Measurements from ENCODE around the gene CCDC3.

CCDC3 gene

GRCh38 chr10:12919574-12919973 is 81.9 kb downstream of the CCDC3 start:
- DNase-seq: no peak

DNA sequence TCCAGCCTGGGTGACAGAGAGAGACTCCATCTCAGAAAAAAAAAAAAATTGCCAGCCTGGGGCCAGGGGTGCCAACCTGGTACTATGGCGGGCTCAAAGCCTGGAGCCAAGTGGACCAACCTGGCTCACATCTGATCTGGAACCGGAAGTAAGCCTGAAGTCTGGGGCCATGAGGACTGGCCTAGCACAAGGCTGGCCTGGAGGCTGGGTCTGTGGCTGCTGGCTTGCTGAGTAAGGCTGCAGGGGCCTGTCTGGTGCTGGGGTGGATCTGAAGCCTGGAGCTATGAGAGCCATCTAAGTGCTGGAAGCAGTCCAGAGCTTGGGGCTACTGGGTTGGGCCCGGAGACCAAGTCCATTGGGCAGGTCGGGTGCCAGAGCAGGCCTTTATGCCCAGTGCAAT is 84.9 kb downstream of the CCDC3 start:
- DNase-seq: no peak

GRCh38 chr10:12915637-12916168 is 85.8 kb downstream of the CCDC3 start:
- no peak for DNase-seq

DNA sequence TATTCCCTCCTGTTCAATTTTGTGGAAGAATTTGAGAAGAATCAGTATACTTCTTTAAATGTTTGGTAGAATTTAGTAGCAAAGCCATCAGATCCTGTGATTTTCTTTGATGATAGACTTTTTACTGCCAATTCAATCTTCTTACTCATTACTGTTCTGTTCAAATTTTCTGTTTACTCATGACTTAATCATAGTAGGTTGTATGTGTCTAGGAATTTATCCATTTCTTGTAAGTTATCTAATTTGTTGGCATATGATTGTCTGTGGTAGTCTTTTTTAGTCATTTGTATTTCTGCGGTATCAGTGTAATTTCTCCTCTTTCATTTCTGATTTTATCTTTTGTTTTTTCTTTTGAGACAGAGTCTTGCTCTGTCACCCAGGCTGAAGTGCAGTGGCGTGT is 87.4 kb downstream of the CCDC3 start:
- no peak for DNase-seq

DNA sequence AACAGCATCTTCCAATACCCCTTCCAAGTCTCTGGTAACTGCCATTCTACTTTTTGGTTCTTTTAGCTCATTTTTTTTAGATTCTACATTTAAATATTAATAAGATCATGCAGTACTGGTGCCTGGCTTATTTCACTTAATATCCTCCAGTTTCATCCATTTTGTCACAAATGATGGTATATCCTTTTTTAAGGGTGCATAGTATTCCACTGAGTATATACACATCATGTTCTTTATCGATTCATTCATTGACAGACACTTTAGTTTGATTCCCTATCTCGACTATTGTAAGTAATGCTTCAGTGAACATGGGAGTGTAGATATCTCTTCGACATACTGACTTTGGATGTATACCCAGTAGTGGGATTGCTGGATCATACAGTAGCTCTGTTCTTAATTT is 89.7 kb downstream of the CCDC3 start:
- DNase-seq: no peak

DNA sequence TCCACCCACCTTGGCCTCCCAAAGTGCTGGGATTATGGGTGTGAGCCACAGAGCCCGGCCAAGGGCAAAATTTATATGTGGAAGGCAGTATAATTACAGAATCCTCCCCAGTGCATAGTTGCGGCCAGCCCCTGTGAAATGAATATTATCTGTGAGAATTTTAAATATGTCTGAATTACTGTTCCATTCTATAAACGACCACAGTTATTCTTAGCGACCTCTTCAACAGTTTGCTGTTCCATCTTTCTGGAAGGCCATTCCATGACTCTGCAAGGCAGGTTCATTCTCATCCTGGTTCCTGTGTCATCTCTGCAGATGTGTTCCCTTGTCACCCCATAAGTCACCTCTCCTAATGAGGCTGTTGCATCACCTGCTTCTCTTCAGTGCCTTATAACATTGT is 90.7 kb downstream of the CCDC3 start:
- DNase-seq: no peak

DNA sequence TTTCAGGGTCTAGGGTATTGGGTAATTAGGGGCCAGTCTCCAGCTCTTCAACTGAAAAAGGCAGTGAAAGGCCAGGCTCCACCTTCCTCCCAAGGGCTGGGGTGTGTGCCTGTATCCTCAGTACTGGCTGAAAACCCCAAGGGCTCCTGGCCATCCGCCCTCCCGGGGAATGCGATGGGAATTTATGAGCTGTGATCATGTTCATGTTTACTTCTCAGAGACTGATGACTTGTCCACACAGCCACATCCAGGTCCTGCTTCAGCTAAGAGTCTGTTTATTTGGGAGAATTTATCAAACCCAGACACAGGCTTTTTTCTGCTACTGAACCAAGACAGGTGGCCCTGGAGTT is 91.7 kb downstream of the CCDC3 start:
- DNase-seq: no peak

DNA sequence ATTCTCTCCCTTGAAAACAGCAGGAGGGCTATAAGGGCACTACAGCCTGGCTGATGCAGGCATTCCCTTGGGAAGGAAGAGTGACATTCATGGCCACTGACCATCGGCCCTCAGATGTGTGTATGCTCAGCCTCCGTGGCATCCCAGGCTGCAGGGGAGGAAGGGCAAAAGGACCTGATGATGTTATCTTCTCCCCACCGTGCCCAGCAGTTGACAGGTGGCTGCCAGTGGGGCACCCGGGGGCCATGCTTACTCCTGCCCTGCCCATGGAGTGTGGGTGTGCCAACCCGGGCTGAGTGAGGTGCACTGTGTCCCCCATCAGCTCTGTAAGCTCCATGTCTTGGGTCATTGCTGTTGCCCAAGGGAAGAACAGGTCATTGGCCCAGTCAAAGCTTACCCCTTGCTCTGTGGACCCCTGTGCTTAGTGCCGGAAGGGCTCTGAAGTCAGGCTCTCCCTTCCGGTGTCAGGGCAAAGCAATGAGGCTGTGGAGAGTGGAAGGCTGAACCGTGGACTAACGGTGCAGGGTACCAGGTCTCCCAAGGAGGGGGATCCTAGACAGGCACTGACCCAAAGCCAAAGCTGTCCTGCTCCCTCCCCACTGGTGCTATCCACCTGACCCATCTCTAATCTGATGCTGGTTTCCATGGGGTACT is 92.2 kb downstream of the CCDC3 start:
- DNase-seq: no peak

DNA sequence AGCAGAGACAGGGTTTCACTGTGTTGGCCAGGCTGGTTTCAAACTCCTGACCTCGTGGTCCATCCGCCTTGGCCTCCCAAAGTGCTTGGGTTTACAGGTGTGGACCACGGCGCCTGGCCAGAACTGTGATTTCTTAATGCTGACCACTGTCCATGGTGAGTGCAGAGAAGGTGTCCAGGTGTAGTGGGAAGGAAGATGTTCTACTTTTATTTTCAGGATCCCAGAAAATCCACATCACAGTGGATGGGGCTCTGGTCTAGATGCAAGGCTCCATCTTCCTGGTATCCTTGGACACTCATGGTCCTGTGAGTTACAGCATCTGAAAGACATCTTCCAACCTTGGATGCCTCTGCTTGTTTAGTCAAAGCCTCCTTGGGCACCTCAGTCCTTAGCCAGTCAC is 92.7 kb downstream of the CCDC3 start:
- no peak for DNase-seq

DNA sequence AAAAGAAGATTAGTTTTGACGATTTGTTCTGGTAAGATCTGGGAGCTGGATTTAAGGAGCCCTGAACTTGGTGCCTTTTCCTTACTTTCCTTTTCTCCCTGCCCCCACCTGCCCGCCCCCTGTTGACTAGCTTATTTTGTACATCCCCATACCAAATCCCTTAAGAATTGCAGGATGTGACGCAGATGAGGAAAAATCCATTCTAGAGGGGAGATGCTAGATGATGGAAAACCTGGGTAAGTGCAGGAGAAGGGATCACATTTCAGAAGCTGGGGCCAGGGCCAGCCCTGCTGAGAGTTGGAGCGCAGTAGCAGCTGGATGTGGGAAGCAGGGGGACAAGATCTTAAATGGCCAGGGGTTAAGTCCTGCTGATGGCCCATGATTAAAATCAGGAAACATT is 93.9 kb downstream of the CCDC3 start:
- no peak for DNase-seq

GRCh38 chr10:12906051-12906541 is 95.4 kb downstream of the CCDC3 start:
- no peak for DNase-seq

DNA sequence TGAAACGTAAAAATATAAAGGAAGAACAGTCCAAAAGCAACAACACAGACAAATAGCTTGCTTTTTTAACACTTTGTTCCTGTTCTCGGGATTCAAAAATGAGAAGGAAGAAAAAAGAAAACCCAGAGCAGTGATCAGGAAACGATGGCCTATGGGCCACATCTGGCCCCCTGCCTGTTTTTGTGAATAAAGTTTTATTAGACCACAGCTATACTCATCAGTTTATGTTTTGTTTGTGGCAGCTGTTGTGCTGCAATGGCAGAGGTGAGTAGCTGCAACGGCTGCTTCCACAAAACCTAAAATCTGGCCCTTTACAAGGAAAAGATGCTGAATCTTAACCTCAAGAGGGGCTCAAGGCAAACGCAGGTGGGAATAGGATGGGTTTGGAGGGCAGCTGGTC is 96.4 kb downstream of the CCDC3 start:
- DNase-seq: no peak

DNA sequence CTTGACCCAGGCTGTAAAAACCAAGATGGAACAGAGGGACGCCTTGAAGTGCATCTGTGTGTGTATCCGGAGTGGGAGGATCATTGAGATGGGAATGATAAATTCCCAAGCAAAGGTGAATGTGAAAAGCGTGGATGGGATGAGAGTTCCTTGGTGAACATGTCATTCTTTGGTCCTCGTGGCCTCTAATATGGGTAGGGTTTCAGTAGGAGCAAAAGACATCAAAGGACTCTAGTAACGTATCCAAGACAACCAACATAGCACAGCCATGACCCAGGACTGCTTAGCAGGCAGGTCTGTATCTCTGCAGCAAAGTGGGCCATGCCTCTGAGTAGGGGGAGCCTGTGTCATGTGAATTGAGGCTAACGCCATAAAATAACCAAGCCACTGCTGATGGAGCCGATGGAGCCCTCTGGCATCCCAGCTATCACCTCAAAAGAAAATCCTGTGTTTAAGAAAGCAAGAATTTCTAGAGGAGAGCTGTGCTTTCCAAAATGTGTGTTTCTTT is 98.6 kb downstream of the CCDC3 start:
- DNase-seq: no peak

GRCh38 chr10:12902135-12902572 is 99.4 kb downstream of the CCDC3 start:
- DNase-seq: peak; percentile 42 to 51

GRCh38 chr10:12899546-12899945 is 102.0 kb downstream of the CCDC3 start:
- no peak for DNase-seq

- DNase-seq: no peak
Observed at GRCh38 chr10:12898271-12898670, 103.2 kb downstream of the CCDC3 start.

- DNase-seq: no peak
Observed at GRCh38 chr10:12897278-12897677, 104.2 kb downstream of the CCDC3 start.

GRCh38 chr10:12896251-12896650 is 105.3 kb downstream of the CCDC3 start:
- DNase-seq: no peak

- no peak for DNase-seq
Observed at GRCh38 chr10:12892924-12893323, 108.6 kb downstream of the CCDC3 start.

DNA sequence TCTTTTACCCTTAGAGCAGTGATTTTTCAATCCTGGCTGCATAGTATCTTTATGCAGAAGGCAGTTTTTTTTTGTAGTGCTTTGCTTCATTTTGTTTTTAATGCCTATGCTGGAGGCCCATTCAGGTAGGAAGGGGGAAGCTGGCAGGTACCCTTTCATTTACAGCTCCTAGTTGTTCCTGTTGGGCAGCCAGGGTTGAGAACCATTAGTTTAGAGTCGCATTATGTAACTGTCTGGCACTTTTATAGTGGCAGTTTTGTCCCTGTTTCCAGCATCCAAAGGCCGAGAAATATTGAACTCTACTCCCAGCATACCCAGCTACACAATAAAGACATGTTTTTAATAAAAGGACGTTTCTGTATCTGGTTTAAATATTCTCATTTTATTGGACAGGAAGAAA is 110.6 kb downstream of the CCDC3 start:
- no peak for DNase-seq

DNA sequence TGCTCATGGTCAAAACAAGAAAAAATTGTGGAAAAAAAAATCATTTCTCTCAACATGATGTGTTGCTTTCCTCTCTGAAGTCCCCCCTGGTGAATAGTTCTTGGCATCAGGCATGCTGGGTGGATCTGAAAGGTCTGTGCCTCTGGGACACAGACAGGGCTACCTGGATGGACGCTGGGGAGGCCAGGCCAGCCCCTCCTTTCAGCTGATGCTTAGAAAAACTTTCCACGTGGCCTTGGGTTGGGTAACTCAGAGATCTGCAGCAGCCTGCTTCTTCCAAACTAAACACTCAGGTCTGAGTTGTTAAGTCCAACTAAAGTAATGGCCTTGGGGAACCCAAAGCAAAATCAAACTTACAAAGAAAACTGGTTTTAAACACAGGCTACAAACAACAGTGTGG is 113.0 kb downstream of the CCDC3 start:
- no peak for DNase-seq

DNA sequence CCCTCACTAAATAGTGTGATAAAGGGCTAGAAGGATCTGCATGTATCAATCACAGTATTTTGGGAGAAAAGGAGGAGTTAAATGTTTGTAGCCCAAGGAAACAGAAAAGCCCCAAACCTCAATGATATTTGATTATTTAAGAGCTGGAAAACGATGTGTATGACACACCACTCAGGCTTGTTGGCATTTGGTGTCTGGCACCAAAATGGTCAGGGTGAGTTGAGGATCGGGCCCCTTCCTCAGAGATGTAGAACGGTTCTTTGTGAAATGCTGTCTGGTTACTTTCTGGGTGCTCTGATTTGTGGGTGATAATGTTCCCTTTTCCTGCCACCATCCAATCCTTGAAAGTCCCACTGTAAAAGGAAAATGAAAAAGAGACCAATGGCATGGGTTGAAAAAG is 113.7 kb downstream of the CCDC3 start:
- no peak for DNase-seq

DNA sequence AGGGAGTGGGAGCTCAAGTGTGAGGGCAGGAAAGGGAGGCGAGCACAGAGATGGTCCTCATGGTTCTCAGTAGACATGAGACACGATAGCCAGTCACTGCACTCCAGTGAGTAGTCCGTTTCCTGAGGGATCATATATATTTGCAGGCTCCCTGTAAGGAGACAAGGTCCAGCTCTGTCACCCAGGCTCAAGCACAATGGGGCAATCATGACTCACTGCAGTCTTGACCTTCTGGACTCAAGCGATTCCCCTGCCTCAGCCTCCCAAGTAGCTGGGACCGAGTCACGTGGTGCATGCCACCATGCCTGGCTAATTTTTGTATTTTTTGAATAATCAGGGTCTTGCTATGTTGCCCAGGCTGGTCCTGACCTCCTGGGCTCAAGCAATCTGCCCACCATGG is 116.7 kb downstream of the CCDC3 start:
- no peak for DNase-seq

DNA sequence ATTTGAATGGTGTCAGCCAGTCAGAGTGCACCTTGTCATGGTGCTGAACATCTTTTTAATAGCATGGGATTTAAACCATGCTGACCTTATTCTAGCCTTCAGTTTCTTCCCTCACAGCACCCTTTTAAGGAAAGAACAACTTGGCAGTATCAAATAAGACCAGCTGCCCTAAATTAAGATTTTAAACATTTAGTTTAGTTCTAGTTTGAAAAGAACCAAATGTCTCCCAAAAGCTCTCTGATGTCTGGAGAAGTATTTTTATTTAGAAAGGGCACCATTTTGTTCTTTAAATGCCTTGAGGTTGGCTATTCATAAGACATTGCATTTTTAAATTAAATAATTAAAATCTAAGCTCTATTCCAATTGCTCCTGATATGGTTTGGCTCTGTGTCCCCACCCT is 121.1 kb downstream of the CCDC3 start:
- DNase-seq: no peak

- DNase-seq: no peak
Observed at GRCh38 chr10:12877150-12877549, 124.4 kb downstream of the CCDC3 start.
